Tibial artery (tissue), 4 donors: ENCODE measurements around the gene XPOT.

ENCODE experiments used
- DNase-seq, 2 donors: peaks; one replicate each; pipeline ENCODE4 v3.0.0-alpha.2; 2019
- H3K27ac ChIP-seq, 2 donors: fragments of 200-600 bp; sonication (generic) in 1 of 2; 1 replicate in 1 of 2; 2 replicates in 1 of 2; pipeline ENCODE4 v1.5.1; 2018 to 2019; ENCODE audit warnings: mild to moderate bottlenecking in 1 of 2
- H3K27me3 ChIP-seq, 2 donors: fragments of 200-600 bp; sonication (generic) in 1 of 2; one replicate each; pipeline versions ENCODE4 v1.5.1 to v1.6.0; 2016 to 2019
- H3K36me3 ChIP-seq, 3 donors: fragments of 200-600 bp; sonication (generic) in 2 of 3; one replicate each; pipeline ENCODE4 v1.5.1; 2016 to 2019; ENCODE audit warnings: mild to moderate bottlenecking in 2 of 3
- H3K4me1 ChIP-seq, 4 donors: fragments of 200-600 bp; sonication (generic) in 2 of 4; 1 replicate in 3 of 4; 2 replicates in 1 of 4; pipeline ENCODE4 v1.5.1; 2016 to 2019
- H3K4me3 ChIP-seq, 2 donors: fragments of 200-600 bp; sonication (generic) in 1 of 2; 1 replicate in 1 of 2; 2 replicates in 1 of 2; pipeline ENCODE4 v1.5.1; 2018 to 2019; ENCODE audit warnings: mild to moderate bottlenecking in 2 of 2
- H3K9me3 ChIP-seq, 3 donors: fragments of 200-600 bp; sonication (generic) in 1 of 3; one replicate each; pipeline ENCODE4 v1.5.1; 2016 to 2019
- CTCF ChIP-seq, 2 experiments: fragments of 200-600 bp in 1 of 2; fragments of 450-650 bp in 1 of 2; IDR thresholded peaks; one replicate each; pipeline ENCODE4 v1.5.1; 2017 to 2019; ENCODE audit warnings: antibody characterized with exemption in 2 of 2, mild to moderate bottlenecking in 1 of 2, moderate library complexity in 1 of 2
- intact Hi-C: fragments of 100-400 bp; cut with DNase I; formaldehyde crosslinking; loops from one replicate; pipeline ENCODE4 v1.15.0; 2023; ENCODE audit warnings: low total_unique reads

XPOT gene

GRCh38 chr12:64411427-64411826, 7.2 kb downstream of the XPOT start:
- Histone ChIP-seq H3K36me3 (peaks cover 43 to 62% (median 61%) of the 10 kb centered on the region in 3 donors), H3K27ac (no peak overlapping the region), H3K27me3 (no peaks in the 10 kb centered on the region), H3K4me3 (no peak overlapping the region), H3K9me3 (no peaks in the 10 kb centered on the region), H3K4me1 (no peaks in the 10 kb centered on the region)
- no peak for DNase-seq
- no peak for TF ChIP-seq CTCF (IDR thresholded peaks at IDR 0.05)
- intact Hi-C loops = no loop called here

GRCh38 chr12:64412459-64412858, 8.3 kb downstream of the XPOT start:
- TF ChIP-seq CTCF (IDR thresholded peaks at IDR 0.05) = no peak
- no peak for DNase-seq
- intact Hi-C loops = no loop called here
- H3K27ac ChIP-seq = no peak overlapping the region
- no peak overlapping the region for H3K4me3 ChIP-seq
- no peaks in the 10 kb centered on the region for H3K27me3 ChIP-seq
- no peaks in the 10 kb centered on the region for H3K9me3 ChIP-seq
- H3K36me3 ChIP-seq = peaks cover 52 to 72% (median 71%) of the 10 kb centered on the region in 3 donors
- H3K4me1 ChIP-seq = no peaks in the 10 kb centered on the region

- no peak for DNase-seq
- Histone ChIP-seq H3K4me3 (no peak overlapping the region), H3K27me3 (no peaks in the 10 kb centered on the region), H3K4me1 (no peaks in the 10 kb centered on the region), H3K27ac (no peak overlapping the region), H3K36me3 (peaks cover 65 to 85% (median 85%) of the 10 kb centered on the region in 3 donors), H3K9me3 (no peaks in the 10 kb centered on the region)
- intact Hi-C loops = no loop called here
- no peak for TF ChIP-seq CTCF (IDR thresholded peaks at IDR 0.05)
Measured at GRCh38 chr12:64413884-64414283, 9.7 kb downstream of the XPOT start.

GRCh38 chr12:64418209-64418608, 14.0 kb downstream of the XPOT start:
- intact Hi-C loops = no loop called here
- Histone ChIP-seq H3K9me3 (no peaks in the 10 kb centered on the region), H3K27me3 (no peaks in the 10 kb centered on the region), H3K4me3 (no peak overlapping the region), H3K4me1 (no peaks in the 10 kb centered on the region), H3K36me3 (peaks cover 85 to 98% (median 93%) of the 10 kb centered on the region in 3 donors), H3K27ac (no peak overlapping the region)
- DNase-seq = no peak
- TF ChIP-seq CTCF (IDR thresholded peaks at IDR 0.05) = no peak

GRCh38 chr12:64419696-64420095, 15.5 kb downstream of the XPOT start:
- Histone ChIP-seq H3K4me1 (no peaks in the 10 kb centered on the region), H3K4me3 (no peak overlapping the region), H3K36me3 (peaks cover 87 to 98% (median 94%) of the 10 kb centered on the region in 3 donors), H3K27me3 (no peaks in the 10 kb centered on the region), H3K9me3 (no peaks in the 10 kb centered on the region), H3K27ac (no peak overlapping the region)
- TF ChIP-seq CTCF (IDR thresholded peaks at IDR 0.05) = no peak
- no peak for DNase-seq
- intact Hi-C loops = no loop called here

GRCh38 chr12:64427988-64428387, 23.8 kb downstream of the XPOT start:
- no peak overlapping the region for H3K4me3 ChIP-seq
- no peaks in the 10 kb centered on the region for H3K4me1 ChIP-seq
- H3K36me3 ChIP-seq = peaks cover 88 to 97% (median 96%) of the 10 kb centered on the region in 3 donors
- H3K9me3 ChIP-seq = no peaks in the 10 kb centered on the region
- no peak overlapping the region for H3K27ac ChIP-seq
- H3K27me3 ChIP-seq = no peaks in the 10 kb centered on the region
- intact Hi-C loops = no loop called here
- no peak for DNase-seq
- TF ChIP-seq CTCF (IDR thresholded peaks at IDR 0.05) = no peak
